NT2/D1 (cell line): ENCODE results near the gene PPP1R7.

Experiments
- SUZ12 ChIP-seq: IDR thresholded peaks from 2 replicates; pipeline ENCODE4 v1.6.1; 2011; ENCODE audit not compliant: insufficient read length, insufficient read depth; ENCODE audit errors: extremely low read depth
- YY1 ChIP-seq: IDR thresholded peaks from 2 replicates; pipeline ENCODE4 v1.6.1; 2011; ENCODE audit not compliant: insufficient read length, insufficient read depth
- ZNF274 ChIP-seq: IDR thresholded peaks from 2 replicates; pipeline ENCODE4 v1.6.1; 2011; ENCODE audit warnings: mild to moderate bottlenecking, low read depth, low read length

- TF ChIP-seq YY1 (no peak), SUZ12 (no peak), ZNF274 (no peak)
Observed at GRCh38 chr2:241177526-241178334, 27.5 kb downstream of the PPP1R7 start.
